HG03039 (cell line): ENCODE measurements around the gene TAL1.
"Not testable (repeated sequence)": the region's sequence is repeated elsewhere in the genome, so short reads cannot be mapped to it uniquely, and the experiment has no call there.

Source experiments
- ATAC-seq: cut with Tn5 transposase; IDR thresholded peaks from one replicate; pipeline ENCODE4 v1.9.1; 2021; ENCODE audit warnings: mild to moderate bottlenecking, moderate library complexity; ENCODE audit not compliant: unreplicated experiment

The TAL1 gene

DNA sequence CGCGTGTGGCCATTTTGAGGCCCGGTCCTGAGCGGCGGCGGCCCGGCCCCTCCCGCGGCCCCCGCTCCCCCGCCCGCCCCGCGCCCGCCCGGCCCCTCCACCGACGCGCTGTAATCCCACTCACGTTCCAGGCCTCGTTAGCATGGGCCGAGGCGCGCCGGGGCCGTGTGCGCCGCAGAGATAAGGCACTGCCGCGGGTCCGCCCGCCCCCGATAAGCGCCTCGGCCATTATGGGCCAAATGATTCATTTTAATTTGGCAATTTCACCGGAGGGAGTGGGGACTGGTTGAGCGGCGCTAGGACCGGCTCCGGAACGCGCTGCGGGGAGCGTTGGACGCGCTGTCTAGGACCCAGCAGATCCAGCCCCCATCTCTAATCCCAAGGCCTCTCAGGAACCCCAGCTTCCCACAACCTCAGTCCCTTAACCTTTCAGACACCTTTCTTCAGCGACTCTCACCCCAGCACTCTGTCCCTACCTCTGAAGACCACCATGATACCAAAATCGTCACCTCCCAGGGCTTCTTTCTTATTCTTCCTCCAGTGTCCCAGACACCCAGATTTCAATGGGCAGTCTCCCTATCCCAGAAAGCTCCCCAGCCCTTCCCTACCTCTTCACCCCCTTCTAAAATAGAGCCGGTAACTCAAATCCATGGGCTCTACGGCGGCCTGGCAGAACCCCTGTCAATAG, at the start of gene TAL1:
Gene TAL1, minus strand, starts transcription at position 39 of the 688 bp plus-strand sequence. CDS start 6,337 bp downstream, outside the sequence.
- no peak for ATAC-seq

DNA sequence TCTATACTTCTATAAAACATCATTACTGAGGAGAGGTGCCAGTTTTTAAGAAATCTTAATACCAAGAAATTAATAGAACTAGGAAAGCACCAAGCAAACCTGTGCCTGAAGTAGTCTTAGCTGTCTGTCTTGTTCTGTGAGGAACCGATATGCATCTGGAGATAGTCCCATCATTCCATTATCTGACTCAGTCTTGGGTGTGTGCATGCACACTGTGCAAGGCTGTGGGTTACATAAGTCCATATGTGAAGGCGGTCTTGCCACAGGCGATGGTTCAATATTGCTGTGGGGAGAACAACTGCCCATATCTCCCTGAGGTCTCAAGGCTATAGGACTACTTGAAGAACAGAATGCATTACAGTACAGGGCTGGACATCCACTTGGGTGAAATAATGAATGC, 48.1 kb upstream of the TAL1 start:
- no peak for ATAC-seq

DNA sequence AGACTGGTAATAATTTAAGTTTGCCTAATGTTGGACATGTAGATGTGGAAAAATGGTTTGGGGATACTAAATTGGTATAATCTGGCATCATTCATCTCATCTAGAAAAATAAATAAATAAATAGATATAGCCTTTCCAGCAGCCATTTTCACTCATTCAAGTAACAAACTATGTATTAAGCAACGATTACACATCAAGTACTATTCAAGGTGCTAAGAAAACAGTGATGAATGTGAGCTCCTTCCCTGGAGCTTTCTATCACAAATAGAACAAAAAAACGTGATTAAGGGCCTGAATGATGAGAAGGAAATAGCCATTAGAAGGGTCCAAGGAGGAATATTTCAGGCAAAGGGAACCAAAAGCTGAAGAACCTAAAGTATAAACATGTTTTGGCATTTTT, 44.8 kb upstream of the TAL1 start:
- no peak for ATAC-seq

DNA sequence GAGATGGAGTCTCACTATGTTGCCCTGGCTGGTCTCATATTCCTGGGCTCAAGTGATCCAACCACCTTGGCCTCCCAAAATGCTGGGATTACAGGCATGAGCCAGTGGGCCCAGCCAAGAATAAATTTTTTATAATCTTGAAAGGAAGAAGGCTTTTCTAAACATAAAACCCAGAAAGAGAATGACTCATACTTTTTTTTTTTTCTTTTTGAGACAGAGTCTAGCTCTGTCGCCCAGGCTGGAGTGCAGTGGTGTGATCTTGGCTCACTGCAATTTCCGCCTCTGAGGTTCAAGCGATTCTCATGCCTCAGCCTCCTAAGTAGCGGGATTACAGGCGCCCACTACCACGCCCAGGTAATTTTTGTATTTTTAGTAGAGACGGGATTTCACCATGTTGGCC, 43.8 kb upstream of the TAL1 start:
- ATAC-seq, result not testable (repeated sequence)

DNA sequence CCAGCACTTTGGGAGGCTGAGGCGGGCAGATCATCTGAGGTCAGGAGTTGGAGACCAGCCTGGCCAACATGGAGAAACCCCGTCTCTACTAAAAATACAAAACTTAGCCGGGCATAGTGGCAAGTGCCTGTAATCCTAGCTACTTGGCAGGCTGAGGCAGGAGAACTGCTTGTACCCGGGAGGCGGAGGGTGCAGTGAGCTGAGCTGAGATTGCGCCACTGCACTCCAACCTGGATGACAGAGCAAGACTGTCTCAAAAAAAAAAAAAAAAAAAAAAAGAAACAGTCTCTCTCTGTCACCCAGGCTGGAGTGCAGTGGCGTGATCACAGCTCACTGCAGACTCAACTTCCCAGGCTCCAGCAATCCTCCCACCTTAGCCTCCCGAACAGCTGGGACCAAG, 33.5 kb upstream of the TAL1 start:
- not testable (repeated sequence) for ATAC-seq

DNA sequence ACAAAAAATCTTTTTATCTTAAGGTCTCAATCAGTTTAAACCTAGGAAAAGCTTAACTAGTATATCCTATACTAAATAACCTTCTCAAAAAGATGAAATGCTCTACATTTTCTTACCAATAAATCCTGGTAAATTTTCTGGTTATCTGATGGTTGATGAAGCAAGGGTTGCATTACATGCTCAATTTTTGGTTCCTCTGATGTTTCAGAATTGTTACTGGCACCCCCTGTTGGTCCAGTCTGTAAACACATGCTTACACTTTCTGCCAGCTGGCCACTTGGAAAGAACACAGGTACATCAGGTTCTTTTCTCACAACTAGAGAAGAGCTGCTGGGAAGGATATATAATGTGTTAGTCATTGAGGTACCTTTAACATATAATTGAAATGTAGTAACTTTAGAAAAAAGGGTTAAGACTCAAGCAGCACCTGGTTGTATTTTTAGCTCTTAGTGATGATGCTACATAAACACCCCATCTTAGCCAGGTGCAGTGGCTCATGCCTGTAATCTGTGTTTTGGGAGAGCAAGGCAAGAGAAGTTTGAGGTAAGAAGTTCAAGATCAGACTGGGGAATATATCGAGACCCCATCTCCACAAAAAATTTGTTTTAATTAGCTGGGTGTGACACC, 30.9 kb upstream of the TAL1 start:
- no peak for ATAC-seq

DNA sequence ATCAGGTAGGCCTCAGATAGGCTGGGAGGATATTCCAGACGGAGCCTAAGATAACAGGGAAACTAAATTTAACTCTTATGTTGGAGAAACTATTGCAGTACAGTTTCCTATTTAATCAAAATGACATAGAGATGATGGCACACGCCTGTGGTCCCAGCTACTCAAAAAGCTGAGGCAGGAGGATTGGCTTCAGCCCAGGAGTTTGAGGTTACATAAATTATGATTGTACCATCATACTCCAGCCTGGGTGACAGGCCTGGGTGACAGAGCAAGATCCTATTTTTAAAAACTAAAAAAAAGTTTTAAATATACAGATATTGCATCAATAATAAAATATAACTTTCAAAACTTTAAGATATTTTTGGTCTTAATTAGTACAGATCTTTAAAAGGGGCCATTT, 25.2 kb upstream of the TAL1 start:
- no peak for ATAC-seq

DNA sequence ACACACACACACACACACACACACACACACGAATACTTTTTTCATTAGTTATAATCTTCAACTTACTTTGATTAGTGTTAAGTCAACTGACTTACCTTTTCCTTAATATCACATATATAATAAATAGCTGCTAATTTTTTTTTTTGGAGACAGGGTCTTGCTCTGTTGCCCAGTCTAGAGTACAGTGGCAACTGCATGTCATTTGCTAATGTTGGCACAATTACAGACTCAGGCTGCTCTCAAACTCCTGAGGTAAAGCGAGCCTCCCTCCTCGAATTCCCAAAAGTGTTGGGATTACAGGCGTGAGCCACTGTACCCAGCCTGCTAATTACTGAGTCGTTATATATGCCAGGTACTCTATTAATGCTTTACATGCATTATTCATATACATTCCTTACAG, 20.8 kb upstream of the TAL1 start:
- no peak for ATAC-seq

DNA sequence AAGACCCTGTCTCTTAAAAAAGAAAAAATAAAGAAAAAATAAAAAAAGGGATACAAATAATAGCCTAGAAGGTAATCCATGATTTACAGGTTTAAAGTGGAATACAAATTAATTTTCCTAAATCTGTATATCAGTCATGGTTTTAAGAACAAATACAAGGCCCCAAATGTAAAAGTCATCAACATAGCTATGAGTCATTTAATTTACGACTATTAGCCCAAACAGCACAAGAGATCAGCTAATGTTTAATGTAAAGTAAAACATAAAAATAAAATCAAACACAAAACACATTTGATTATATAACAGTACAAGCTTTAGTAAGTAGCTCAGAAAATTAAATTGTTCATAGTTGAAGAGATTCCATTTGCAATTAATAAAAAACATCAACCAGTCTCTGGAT, 20.3 kb upstream of the TAL1 start:
- no peak for ATAC-seq

DNA sequence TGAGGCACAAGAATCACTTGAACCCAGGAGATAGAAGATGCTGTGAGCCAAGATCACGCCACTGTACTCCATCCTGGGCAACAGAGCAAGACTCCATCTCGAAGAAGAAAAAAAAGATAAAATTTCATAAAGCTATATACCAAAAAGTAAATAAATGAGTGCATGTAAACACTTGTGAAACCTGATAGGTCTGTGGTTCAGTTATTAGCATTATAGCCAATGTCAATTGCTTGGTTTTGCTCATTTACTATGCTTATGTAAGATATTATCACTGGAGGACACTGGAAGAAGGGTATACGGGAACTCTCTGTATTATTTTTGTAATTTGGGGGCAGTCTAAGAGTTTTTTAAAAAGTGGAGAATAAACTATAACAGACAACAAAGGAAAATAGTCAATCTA, 17.7 kb upstream of the TAL1 start:
- no peak for ATAC-seq

DNA sequence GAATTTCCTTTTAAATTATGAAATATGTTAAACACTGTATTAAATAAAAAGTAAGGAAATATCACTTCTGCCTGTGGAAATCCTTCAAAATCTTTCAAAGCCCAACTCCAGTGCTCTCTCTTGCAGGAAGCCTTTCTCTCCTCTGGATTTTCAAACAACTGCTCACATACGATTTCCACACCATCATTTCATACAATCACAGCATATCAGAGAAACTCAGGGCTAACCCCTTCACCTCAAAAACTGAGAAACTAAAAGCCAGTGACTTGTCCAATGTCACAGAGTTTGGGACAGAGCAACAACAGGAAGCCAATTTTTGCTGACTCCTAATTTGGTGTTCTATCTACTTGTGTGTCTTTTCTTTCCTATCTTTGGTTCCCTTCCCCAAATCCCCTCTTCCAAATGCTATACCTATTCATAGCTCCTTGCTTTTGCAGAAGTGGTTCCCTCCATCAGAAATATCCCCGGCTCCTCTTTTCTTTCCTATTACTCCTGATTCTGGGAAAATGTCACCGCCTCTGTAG, 12.4 kb upstream of the TAL1 start:
- no peak for ATAC-seq

DNA sequence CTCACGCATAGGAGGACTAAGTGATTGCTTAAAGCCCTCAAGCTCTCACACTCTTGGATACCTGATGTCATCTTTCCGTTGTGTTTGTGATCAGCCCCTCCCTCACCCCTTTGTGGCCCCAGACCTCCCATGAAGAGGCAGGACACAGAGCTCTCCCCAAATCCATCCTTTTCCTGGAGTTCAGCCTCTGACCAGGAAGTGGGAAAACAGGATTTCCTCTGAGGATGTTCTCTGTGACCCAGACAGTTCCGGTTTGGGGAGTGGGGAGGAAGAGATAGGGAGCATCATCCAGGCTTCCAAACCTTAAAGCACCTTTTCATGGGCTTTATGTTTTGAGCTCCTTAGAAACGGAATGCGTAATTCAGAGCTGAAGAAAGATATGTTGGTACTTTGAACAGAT, 11.9 kb upstream of the TAL1 start:
- no peak for ATAC-seq

DNA sequence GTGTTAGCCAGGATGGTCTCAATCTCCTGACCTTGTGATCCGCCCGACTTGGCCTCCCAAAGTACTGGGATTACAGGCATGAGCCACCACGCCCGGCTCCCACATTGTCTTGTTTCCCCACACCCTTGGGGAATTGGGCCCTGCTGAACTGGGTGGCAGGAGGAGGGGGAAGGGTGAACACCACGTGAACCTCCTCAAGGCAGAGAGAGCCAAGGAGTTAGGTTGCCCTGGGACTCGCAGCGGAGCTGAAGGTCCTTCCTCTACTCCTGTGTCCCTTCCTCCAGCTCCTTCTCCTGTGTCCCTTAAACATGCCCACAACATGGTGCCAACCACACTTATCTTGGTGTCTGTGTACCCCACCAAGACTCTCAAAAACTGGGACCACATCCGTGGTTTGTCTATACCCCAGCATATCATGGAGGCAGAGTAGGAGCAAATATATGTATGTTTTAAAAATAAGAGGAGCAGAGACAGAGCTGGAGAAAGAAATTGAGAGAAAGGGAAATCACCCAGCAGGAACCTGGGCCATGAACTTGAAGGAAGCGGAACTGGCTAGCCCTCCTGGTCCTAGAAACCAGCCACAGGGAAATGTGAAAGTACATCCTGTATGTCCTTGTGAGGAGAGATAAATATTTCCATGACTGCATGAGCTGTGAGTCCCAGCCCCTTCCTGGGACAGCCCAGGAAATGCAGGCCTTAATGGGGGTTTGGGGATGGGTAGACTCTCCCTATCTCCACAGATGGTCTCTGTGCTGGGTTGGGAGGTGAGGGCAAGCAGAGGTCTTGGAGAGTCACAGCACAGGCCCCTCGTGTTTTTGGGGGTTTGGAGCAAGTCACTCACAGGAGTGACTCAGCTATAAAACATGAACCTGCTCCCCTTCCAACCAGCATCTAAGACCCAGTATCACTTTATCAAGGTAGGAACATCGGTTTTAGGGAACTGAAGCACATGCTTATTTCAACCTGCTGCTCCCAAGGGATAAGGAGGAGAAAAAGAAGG, 9.4 kb upstream of the TAL1 start:
- no peak for ATAC-seq

DNA sequence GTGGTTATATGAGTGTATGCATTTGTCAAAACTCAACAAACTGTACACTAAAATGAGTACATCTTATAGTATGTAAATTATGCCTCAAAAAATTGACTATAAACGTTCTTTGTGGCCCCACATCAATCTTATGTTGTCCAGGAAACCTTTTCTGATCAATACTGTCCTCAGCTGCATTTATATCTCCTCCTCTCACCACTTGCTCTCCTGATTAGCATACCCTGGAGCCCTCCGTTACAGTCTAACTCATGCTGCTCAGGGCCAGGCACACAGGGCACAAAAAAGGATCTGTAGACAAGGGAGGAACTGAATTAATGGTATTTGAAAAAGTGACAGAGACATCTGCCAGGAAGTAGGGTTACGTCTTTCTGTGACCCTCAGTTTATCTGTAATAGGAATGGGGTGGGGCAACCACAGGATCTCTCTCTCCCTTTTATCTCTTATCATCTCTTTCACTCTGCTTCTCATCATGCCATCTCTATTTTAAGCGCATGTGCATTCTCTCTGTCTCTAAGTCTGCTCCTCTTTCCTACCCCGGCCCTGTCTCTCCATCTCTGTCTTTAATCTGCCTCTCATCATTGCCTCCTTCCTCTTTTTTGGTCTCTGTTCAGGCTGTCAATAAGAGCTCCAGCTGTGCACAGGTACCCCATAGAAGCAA, 7.0 kb upstream of the TAL1 start:
- ATAC-seq, result no peak

DNA sequence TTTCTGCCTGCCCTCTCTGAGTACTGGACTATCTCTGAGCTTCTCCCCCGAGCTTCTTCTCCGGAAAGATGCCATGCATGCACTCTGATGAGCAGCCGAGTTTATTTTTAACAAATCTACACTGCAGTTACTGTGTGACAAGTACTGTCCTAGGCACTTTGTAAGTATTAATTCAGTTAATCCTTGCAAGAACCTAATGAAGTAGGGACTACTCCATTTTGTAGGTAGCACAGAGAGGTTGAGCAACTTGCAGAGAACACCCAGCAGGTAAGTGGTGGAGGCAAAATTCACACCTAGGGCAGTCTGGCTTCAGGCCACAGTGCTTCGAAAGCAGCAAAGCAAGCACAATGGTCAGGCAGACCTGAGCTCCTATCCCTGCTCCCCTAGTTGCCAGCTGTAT, 3.8 kb upstream of the TAL1 start:
- no peak for ATAC-seq

DNA sequence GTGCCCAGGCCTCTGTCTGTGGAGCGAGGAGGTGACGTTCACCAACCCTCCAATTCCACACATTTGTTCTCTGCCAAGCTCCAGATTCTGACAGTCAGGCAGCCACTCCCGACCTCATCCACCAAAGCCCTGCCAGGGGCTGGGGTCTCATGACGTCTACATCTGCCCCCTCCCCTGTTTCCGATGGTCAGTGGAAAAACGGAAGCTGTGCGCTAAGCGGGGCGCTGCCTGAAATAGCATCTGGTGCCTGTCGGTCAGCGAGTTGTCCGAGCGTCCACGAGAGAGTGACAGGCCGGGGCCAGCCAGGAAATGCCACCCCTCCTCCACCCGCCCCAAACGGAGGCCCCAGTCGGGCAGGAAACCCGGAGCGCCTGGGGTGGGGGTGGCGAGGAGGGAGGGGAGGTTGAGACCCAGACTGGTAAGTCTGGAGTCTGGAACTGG, 3.2 kb upstream of the TAL1 start:
- no peak for ATAC-seq

DNA sequence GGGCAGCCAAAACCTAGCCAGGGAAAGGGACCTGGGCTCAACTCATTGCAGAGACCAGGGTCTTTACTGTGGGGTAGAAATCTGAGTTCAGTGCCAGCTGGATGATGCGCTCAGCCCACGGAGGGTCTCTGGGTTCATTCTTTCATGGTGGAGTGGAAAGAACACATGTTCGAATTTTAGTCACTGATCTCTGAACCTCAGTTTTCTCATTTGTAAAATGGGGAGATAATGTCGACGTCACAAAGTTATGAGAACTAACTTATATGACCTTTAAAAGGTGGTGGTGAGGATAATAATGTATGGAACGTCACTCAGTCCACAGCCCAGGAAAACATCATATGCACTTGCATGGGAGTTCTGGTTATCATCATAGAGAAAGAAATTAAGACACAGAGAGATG, 1.2 kb upstream of the TAL1 start:
- ATAC-seq, result no peak

DNA sequence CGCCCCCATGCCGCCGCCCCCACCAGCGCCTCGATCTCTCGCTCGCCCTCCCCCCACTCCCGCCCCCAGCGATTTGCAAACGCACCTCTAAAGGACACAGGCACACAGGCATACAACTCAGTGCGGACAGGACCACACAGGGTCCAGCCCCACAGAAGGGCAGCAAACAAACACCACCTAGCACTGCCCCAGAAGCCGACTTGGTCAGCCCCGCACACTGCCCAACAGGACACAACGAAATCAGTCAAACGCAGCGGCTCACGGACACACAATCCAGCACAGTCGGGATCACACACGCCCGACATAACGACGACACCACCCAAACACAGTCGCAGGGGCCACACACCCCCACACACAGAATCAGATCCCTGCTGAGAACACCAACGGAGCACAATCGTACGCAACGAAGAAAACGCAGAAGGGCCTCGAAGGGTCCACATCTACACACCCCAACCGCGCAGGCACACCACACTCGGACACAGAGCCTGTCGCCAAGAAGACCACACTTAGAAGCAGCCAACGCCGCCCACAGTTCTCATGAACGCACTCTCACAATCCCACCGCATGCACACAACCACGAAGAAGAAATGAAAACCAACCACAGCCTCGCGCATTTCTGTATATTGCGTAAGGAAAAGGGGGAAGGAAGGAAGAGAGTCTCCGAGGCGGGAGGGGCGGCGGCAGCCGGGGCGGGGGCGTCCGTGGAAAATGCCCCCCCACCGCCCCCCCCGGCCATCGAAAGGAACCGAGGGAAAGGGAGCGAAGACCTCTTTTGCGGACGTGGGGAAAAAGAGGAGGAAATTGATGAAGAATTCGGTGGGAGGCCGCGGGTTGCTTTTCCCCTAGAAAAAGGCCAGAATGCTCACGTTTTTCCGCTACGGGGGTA, 481 bp downstream of the TAL1 start:
- no peak for ATAC-seq

DNA sequence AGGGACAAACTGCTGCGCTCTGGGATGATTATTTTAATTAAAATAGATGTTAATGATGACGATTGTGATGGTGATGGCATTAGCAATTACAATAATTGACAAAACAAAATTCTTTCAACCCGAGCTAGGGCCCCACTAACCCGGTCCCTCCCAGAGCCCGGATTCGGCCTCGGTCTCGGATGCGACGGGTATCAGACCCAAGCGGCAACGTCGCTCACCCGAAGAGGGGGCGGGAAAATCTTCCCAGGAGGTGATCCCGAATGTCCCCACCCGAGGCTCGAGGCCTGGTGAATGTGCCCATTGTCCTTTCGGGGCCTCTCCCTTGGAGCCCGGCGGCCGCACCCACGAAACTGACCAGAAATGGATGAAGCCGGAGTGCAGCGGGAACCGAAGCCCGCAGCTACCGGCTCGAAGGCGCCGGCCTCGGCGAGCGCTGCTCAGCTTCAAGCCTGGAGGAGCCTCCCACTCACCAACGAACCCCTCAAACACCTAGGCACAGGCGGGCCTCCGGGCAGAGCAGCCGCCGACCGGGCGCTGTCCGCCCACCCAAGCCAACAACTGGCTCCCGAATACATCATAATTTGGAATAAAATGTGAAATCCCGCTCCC, 1.2 kb downstream of the TAL1 start:
- ATAC-seq, result no peak
